Upper lobe of left lung (tissue), 6 donors: ENCODE results near the gene GOLGA6L10. TPM values are rescaled to one million over a fixed set of nuclear protein-coding genes. Genes with fewer than 3 reads are reported as not detected.
"Not testable (repeated sequence)": the region's sequence is repeated elsewhere in the genome, so short reads cannot be mapped to it uniquely, and the experiment has no call there.

Experiments used
- ATAC-seq, 2 donors: fragments of 200-7000 bp; cut with Tn5 transposase; one replicate each; pipeline ENCODE4 v1.9.1; 2022; ENCODE audit warnings: mild to moderate bottlenecking in 2 of 2, moderate library complexity in 2 of 2; ENCODE audit not compliant: low FRiP score in 2 of 2
- DNase-seq, 2 donors: peaks; one replicate each; pipeline ENCODE4 v3.0.0-alpha.2; 2019 to 2020
- H3K27ac ChIP-seq, 4 donors: fragments of 200-600 bp; sonication (generic); one replicate each; pipeline ENCODE4 v1.5.1; 2016 to 2019
- H3K27me3 ChIP-seq, 4 donors: fragments of 200-600 bp; sonication (generic); one replicate each; pipeline ENCODE4 v1.5.1; 2017 to 2019
- H3K36me3 ChIP-seq, 4 donors: fragments of 200-600 bp; sonication (generic); one replicate each; pipeline ENCODE4 v1.5.1; 2016 to 2019
- H3K4me1 ChIP-seq, 4 donors: fragments of 200-600 bp; sonication (generic); one replicate each; pipeline ENCODE4 v1.5.1; 2018 to 2019
- H3K4me3 ChIP-seq, 4 donors: fragments of 200-600 bp; sonication (generic); one replicate each; pipeline ENCODE4 v1.5.1; 2017 to 2019; ENCODE audit warnings: mild to moderate bottlenecking in 2 of 4, moderate library complexity in 1 of 4
- H3K9me3 ChIP-seq, 4 donors: fragments of 200-600 bp; sonication (generic); one replicate each; pipeline ENCODE4 v1.5.1; 2018 to 2019
- EP300 ChIP-seq, 4 donors: sonication (generic); formaldehyde crosslinking; IDR thresholded peaks; one replicate each; pipeline ENCODE4 v1.5.1; 2017; ENCODE audit warnings: antibody characterized with exemption in 4 of 4, control low read depth in 2 of 4
- POLR2A ChIP-seq, 4 donors: fragments of 450-650 bp; IDR thresholded peaks; one replicate each; pipeline ENCODE4 v1.5.1; 2016 to 2017; ENCODE audit warnings: antibody characterized with exemption in 4 of 4, mild to moderate bottlenecking in 2 of 4
- POLR2AphosphoS5 ChIP-seq, 2 donors: sonication (generic); formaldehyde crosslinking; IDR thresholded peaks; one replicate each; pipeline ENCODE4 v1.5.1; 2017; ENCODE audit warnings: antibody characterized with exemption in 2 of 2
- WGBS, 2 donors: methylation state at CpG; one replicate each; pipeline ENCODE4 v1.1.5; 2017 to 2018; 5-methylcytosine and 5-hydroxymethylcytosine counted together
- total RNA-seq, 6 donors: library from RNA; depleted of rRNA in 4 of 6; stranded (reverse); fragments of >200 nt in 4 of 6; gene quantifications; one replicate each; pipeline versions ENCODE4 v1.1.0 to v1.2.1, GENCODE V29; 2016 to 2021
- TF ChIP-seq, protein P1 (sequence below), 6 experiments: fragments of 450-650 bp in 4 of 6; fragments of 200-600 bp in 2 of 6; sonication (generic) in 2 of 6; IDR thresholded peaks; one replicate each; pipeline ENCODE4 v1.5.1; 2016 to 2019; ENCODE audit warnings: antibody characterized with exemption in 6 of 6
- donor health status: DM: no; HTN: no; CAD: no; lungs with moderate emphysema.
- donor health status: DM: no; HTN: yes; CAD: no; lungs with severe emphysema.

Gene GOLGA6L10
- total RNA-seq, 6 donors from 2014 or later: 0.34 to 4.3 (median 1.2) TPM

DNA sequence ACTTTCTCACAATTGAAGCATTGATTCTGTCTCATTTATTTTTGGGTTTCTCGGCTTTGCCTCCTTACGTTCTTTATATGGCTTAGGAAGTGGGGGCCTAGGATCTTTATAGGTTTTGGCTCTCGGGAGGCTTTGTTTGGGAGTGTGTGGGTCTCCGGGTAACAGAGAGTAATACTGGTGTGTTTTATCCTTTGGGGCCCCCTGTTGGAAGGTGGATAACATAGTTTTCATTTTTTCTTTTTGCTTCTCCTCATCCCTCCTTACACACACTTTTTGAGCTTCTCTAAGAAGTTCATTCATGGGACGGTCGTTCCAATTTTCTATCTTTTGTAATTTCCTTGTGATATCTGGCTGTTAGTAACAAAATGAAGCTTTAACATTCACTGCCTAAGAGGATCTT is 30.3 kb upstream of the GOLGA6L10 start:
- H3K36me3 ChIP-seq, DNase-seq, H3K4me1 ChIP-seq, H3K4me3 ChIP-seq, H3K9me3 ChIP-seq, ATAC-seq, H3K27me3 ChIP-seq, H3K27ac ChIP-seq: not testable (repeated sequence)
- 88 to 90% methylated on average over 6 of the region's 6 CpGs for WGBS, 2 donors

DNA sequence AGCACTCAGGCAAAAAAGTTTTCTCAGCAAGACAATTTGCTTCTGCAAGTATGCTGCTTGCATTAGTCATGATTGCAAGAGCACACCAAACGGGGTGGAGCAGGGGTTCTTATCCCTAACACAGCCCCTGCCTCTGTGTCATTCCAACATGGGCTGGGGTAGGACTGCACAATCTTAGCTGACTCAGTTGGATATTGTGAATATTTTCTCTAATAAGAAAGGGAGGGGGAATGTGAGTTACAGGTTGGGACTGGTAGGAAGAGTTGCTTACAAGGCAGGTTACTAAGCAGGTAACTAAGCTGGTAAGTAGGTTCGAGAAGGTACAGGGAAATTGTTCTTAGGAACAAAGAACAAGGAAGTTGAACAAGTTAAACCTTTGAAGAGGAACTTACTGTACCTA is 24.4 kb upstream of the GOLGA6L10 start:
- 29 to 44% methylated on average over 2 of the region's 2 CpGs for WGBS, 2 donors

DNA sequence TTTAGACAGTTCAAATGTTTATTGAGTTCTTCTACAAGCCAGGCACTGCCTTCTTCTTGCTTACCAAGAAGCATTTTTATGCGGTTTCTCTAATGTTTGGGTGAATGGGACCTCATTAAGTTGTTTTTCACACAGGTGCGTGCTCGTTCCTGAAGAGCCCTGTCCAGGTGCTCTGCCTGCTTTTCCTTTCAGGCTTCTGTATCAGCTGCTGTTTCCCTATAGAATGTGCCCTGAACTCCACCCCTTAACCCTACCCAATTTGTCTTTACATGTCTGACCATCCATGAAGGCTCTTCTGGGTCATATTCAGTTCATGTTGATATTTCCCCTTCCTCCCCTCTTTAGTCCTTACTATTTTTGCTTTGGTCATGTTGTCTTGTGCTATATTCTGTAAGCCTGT is 22.4 kb upstream of the GOLGA6L10 start:
- peak overlapping the region in 1 of 4 donors; percentile 48 for H3K27ac ChIP-seq
- ATAC-seq (no peak), DNase-seq (no peak)
- H3K4me3 ChIP-seq: no peak overlapping the region
- 71 to 82% methylated on average over 3 of the region's 3 CpGs for WGBS, 2 donors
- TF ChIP-seq POLR2AphosphoS5 (IDR thresholded peaks at IDR 0.05): no peak
- no peak for TF ChIP-seq POLR2A (IDR thresholded peaks at IDR 0.05)
- TF ChIP-seq, protein P1, sequence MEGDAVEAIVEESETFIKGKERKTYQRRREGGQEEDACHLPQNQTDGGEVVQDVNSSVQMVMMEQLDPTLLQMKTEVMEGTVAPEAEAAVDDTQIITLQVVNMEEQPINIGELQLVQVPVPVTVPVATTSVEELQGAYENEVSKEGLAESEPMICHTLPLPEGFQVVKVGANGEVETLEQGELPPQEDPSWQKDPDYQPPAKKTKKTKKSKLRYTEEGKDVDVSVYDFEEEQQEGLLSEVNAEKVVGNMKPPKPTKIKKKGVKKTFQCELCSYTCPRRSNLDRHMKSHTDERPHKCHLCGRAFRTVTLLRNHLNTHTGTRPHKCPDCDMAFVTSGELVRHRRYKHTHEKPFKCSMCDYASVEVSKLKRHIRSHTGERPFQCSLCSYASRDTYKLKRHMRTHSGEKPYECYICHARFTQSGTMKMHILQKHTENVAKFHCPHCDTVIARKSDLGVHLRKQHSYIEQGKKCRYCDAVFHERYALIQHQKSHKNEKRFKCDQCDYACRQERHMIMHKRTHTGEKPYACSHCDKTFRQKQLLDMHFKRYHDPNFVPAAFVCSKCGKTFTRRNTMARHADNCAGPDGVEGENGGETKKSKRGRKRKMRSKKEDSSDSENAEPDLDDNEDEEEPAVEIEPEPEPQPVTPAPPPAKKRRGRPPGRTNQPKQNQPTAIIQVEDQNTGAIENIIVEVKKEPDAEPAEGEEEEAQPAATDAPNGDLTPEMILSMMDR (IDR thresholded peaks at IDR 0.05): no peak
- no peak for TF ChIP-seq EP300 (IDR thresholded peaks at IDR 0.05)
- no peaks in the 10 kb centered on the region for H3K9me3 ChIP-seq
- no peaks in the 10 kb centered on the region for H3K27me3 ChIP-seq
- H3K36me3 ChIP-seq: no peaks in the 10 kb centered on the region
- peaks cover 0 to 6% (median 0%) of the 10 kb centered on the region in 4 donors for H3K4me1 ChIP-seq

More for the DNA sequence above, 24.4 kb upstream of the GOLGA6L10 start:
- not testable (repeated sequence) for H3K27me3 ChIP-seq, H3K9me3 ChIP-seq, H3K4me3 ChIP-seq, H3K36me3 ChIP-seq, ATAC-seq, H3K4me1 ChIP-seq
- DNase-seq: peak in 1 of 2 donors; percentile 23
- peak overlapping the region in 3 of 4 donors; percentile 62 to 70 (median 64) for H3K27ac ChIP-seq
- peak in 1 of 4 donors; percentile 31 for TF ChIP-seq EP300 (IDR thresholded peaks at IDR 0.05)

DNA sequence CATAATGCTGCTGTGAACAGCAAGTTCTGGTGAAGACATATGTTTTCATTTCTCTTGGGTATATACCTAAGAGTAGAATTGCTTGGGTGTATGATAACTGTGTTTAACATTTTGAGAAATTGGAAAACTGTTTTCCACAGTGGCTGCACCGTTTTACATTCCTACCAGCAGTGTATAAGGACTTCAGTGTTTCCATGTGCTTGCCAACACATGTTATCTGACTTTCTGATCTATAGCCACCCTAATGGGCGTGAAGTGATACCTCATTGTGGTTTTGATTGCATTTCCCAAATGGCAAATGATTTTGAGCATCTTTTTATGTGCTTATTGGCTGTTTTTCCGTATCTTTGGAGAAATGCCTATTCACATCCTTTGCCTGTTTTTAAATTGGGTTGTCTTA is 18.5 kb upstream of the GOLGA6L10 start:
- DNase-seq, ATAC-seq, H3K9me3 ChIP-seq, H3K27ac ChIP-seq, H3K4me3 ChIP-seq, H3K4me1 ChIP-seq, H3K27me3 ChIP-seq, H3K36me3 ChIP-seq: not testable (repeated sequence)
- WGBS, 2 donors: 42 to 75% methylated on average over 2 of the region's 3 CpGs

DNA sequence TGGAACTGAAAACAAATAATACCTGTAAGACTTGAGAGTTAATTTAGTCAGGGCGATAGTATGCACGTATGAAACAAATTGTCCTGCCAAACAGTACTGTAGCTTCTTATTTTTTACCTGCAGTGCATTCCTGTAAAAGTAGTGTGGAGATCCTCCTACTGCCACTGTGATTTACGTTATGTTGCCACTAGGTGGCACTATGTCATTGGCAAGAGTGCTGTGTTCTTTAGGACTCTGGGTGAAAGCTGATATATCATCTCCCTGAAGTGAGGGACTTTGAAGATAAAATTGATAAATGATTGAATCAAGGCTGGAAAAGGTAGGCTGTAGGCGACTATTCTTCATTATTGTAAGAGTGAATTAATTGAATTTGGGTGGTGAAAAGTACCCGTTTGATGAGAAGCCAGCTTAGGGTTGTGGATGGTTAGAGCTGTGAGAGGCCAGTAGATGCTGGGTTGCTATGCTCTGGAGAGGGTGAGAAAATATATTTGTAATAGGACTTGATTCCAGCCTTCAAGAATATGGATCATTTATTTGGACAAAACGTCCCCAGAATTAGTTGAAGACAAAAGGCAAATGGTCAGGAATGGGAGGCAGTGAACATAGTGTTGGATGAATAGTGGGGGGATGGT is 16.5 kb upstream of the GOLGA6L10 start:
- TF ChIP-seq, protein P1 (IDR thresholded peaks at IDR 0.05): peak in 1 of 6 experiments; percentile 9
- 0% methylated on average over 1 to 2 of the region's 6 CpGs for WGBS, 2 donors
- peak in 1 of 2 donors; percentile 49 for DNase-seq
- not testable (repeated sequence) for H3K27ac ChIP-seq, H3K4me3 ChIP-seq, H3K36me3 ChIP-seq, H3K9me3 ChIP-seq, H3K4me1 ChIP-seq, H3K27me3 ChIP-seq
- peak; percentile 89 to 93 for ATAC-seq

DNA sequence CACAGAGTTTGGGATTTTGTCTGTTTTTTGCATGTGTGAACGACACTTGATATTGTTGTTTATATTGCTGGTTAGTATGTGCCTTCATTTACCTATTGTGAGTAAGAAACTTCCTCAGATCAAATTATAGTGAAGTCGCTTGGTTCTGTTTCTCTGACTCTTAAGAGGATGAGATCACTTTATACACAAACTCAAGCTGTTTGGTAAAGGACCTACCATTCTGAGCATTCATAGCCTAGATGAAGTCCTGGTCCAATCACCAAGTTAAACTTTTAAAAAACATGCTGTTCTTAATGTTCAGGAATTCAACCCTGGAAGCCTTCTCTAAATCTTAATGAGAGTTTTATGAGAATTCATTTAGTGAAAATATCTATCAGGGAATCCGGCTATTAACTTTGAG is 15.3 kb upstream of the GOLGA6L10 start:
- H3K9me3 ChIP-seq: not testable (repeated sequence)

DNA sequence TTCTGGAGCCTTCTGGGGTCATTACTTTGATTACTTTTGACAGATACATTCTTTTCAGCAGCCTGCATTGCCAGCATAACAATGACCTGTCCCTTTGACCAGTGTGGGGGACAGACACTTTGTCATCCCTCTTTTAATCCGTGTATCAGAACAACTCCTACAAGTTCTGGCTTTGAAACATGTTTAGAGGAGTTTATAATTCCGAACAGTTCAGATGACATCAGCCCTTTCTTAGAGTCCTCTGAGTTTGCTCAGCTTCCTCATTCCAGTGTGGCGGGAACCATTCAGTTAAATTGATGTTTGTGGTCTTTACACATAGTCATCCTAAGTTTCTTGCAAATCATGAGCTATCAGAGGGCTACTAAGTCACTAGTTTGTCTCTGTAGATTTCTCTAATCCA is 13.5 kb upstream of the GOLGA6L10 start:
- not testable (repeated sequence) for H3K4me3 ChIP-seq, H3K27me3 ChIP-seq, H3K27ac ChIP-seq, H3K4me1 ChIP-seq, DNase-seq, H3K36me3 ChIP-seq, H3K9me3 ChIP-seq
- peak; percentile 72 to 75 for ATAC-seq
- no CpG with 5 or more reads among the region's 3 CpGs for WGBS, 2 donors

More for the DNA sequence above, 15.3 kb upstream of the GOLGA6L10 start:
- no CpG with 5 or more reads among the region's 3 CpGs for WGBS, 2 donors
- H3K36me3 ChIP-seq, ATAC-seq, H3K4me3 ChIP-seq, H3K27me3 ChIP-seq, H3K4me1 ChIP-seq, DNase-seq, H3K27ac ChIP-seq: not testable (repeated sequence)

DNA sequence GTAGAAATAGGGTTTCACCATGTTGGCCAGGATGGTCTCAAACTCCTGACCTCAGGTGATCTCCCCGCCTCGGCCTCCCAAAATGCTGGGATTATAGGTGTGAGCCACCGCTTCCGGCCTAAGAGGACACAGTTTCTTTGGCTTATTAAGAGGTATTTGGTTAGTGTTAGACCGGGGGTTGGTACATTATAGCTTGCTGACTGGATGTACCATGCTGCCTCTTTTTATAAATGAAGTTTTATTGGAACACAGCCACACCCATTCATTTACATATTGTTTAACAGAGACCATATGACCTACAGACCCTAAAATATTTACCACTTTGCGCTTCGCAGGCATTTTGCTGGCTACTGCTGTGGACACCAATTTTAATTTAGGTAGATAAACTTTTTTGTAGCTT is 11.3 kb upstream of the GOLGA6L10 start:
- not testable (repeated sequence) for H3K36me3 ChIP-seq, H3K27me3 ChIP-seq, H3K9me3 ChIP-seq, H3K27ac ChIP-seq, H3K4me3 ChIP-seq, DNase-seq, H3K4me1 ChIP-seq
- no CpG with 5 or more reads among the region's 7 CpGs for WGBS, 2 donors
- peak in 1 of 2 donors; percentile 22 for ATAC-seq

DNA sequence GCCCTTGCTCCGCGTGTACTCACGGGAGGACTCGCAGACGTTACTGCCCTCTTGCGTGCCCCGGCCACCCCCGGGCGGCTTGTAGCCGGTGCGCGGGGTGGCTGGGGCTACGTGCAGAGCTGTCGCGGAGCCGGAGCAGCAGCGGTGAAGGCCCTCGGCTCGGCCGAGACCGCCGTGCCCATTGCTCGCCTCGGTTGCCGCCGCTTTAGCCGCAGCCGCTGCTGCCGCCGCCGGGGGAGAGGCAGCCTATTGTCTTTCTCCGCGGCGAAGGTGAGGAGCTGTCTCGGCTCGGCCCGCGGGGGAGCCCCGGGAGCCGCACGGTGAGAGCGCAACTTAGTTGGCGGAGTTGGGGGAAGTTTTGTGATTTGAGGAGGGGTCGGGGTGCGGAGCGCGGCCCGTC is 5.8 kb upstream of the GOLGA6L10 start:
- not testable (repeated sequence) for H3K4me1 ChIP-seq, DNase-seq, ATAC-seq, H3K36me3 ChIP-seq, H3K27me3 ChIP-seq, H3K9me3 ChIP-seq, H3K27ac ChIP-seq
- WGBS, 2 donors: no CpG with 5 or more reads among the region's 48 CpGs
- H3K4me3 ChIP-seq: peak overlapping the region in 3 of 4 donors; percentile 25 to 27 (median 26)

DNA sequence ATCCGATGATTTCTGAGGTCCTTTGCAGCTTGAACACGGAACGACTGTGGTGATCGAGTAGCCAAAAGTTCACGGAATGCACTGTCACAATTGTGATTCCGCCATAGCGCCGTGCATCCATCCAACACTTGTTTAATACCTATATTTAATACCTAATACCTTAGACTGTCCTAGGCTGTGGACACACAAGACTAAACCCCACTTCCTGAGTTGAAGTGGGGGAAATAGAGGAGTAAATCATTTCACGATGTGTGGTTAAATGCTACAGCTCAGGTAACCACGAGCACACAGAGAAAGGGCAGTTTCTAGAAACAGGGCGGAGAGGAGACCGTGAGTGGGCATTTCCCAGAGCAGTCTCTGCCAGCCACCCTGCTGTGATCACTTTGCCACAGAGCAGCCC is 5.3 kb upstream of the GOLGA6L10 start:
- H3K4me3 ChIP-seq: peak overlapping the region in 3 of 4 donors; percentile 20 to 40 (median 33)
- WGBS, 2 donors: 0% methylated on average over 2 to 6 of the region's 12 CpGs
- H3K36me3 ChIP-seq, H3K27me3 ChIP-seq, ATAC-seq, H3K4me1 ChIP-seq, DNase-seq, H3K9me3 ChIP-seq: not testable (repeated sequence)
- H3K27ac ChIP-seq: peak overlapping the region in 1 of 4 donors; percentile 61

DNA sequence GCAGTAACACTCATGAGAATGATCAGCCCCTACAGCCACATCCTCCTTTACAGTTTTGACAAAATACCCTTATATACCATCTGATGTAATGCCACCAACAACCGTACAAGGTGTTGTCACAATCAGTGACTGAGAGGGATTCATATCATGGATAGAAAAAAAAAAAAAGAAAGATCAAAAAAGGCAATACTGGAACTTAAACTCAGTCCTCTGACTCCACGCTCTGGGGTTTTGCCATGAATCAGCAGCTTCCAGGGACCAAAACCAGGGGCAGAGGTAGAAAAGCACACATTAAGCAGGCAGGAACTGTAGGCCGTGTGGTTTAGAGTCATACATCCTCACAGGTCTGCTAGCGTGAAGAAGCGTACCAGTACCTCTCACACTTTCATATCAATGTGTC is 1.6 kb downstream of the GOLGA6L10 start:
- H3K4me1 ChIP-seq, H3K4me3 ChIP-seq, H3K27ac ChIP-seq, H3K9me3 ChIP-seq, ATAC-seq, H3K27me3 ChIP-seq, DNase-seq, H3K36me3 ChIP-seq: not testable (repeated sequence)
- 55 to 71% methylated on average over 4 to 5 of the region's 5 CpGs for WGBS, 2 donors
